ENCODE measurements around the gene SIRT2. TPM values are rescaled to one million over a fixed set of nuclear protein-coding genes. Genes with fewer than 3 reads are reported as not detected.

SIRT2 gene
- total and polyA plus RNA-seq, 2 of the 13 experiments (the other 11 are each of a cell fraction or from before 2014, with no cell fraction given) = 22.3 to 26.1 TPM

GRCh38 chr19:38931521-38931793 is 32.0 kb upstream of the SIRT2 start (continued):
- TF ChIP-seq TIGD3 (CRISPR knock-in tag; IDR thresholded peaks at IDR 0.05; ENCODE audit: borderline replicate concordance) (no peak), ZNF430 (CRISPR knock-in tag; IDR thresholded peaks at IDR 0.05) (no peak)

- in situ Hi-C loops (cut with HindIII; ENCODE audit: extremely low pct_ligation_motif_present, low pct_unique_long_range_greater_than_20kb) = no loop called here
- intact Hi-C loops (cut with micrococcal nuclease; ENCODE audit: unreplicated experiment) = loop anchor here (5.0 kb wide), 2 partner anchors 199 to 274 kb away; no protein-coding TSS in a partner anchor
- H3K4me3 ChIP-seq (replicated peaks in 1 of 3; ENCODE audit: insufficient read depth in 1 of 3, low read depth in 2 of 3, low read length in 3 of 3) = peak within 1 kb of the TSS; percentile 77 to 84 (median 81)
- no peaks in the 10 kb centered on the region for H3K27me3 ChIP-seq (ENCODE audit: control insufficient read depth in 1 of 2, insufficient read depth in 2 of 2, low read length in 2 of 2)
- H3K4me2 ChIP-seq (ENCODE audit: low read depth, low read length) = peak within 1 kb of the TSS; percentile 91
- POLR2A ChIA-PET = interaction anchor here (0.6 to 2.9 kb wide), 28 partner anchors 9 to 557 kb away, joined by 3 to 24 read pairs (median 6); partner anchors contain the start of genes ACTN4, CAPN12, ECH1 and EIF3K
- H3K27ac ChIP-seq (ENCODE audit: extremely low read length, insufficient read depth, low read length) = peak within 1 kb of the TSS; percentile 91
- CTCF ChIA-PET (ENCODE audit: low intra/inter-chr PET ratio, low total read pairs) = interaction anchor here (0.6 to 1.2 kb wide), 2 partner anchors 22 to 283 kb away, joined by 3 to 4 read pairs; partner anchors contain the start of gene ACTN4
- TSS peak; percentile 88 for BruUV-seq (replicated peaks)
- 0% methylated on average over 13 of the region's 40 CpGs for WGBS (ENCODE audit: low lambda C conversion rate)
- FAIRE-seq (peak; percentile 95), ATAC-seq (peak; percentile 97), DNase-seq (ENCODE audit: low spot score) (peak; percentile 98)
- peak within 1 kb of the TSS; percentile 88 for H3K9ac ChIP-seq (ENCODE audit: insufficient read depth, low read depth, low read length)
- peaks cover 31% of the 10 kb centered on the region for H3K79me2 ChIP-seq (ENCODE audit: insufficient read depth, low read length)
- peaks cover 3 to 4% of the 10 kb centered on the region in 2 experiments; a peak in 4 of 5 replicates for H3K36me3 ChIP-seq (replicated peaks in 1 of 2; ENCODE audit: control insufficient read depth in 1 of 2, insufficient read depth in 2 of 2, low read length in 2 of 2)
- H4K20me1 ChIP-seq (ENCODE audit: insufficient read depth, low read length) = no peaks in the 10 kb centered on the region; the same call in 1 of the 2 replicates
- H3K4me1 ChIP-seq (ENCODE audit: insufficient read depth, low read length) = peaks cover 50% of the 10 kb centered on the region
- H3K9me3 ChIP-seq (ENCODE audit: low read length) = 0 out of 2 replicates have a peak, but pooled peaks cover 5% of the 10 kb centered on the region
- H2AFZ ChIP-seq (ENCODE audit: low read length) = peak within 1 kb of the TSS; percentile 64
- no peak for TF ChIP-seq ZNF343 (CRISPR knock-in tag; IDR thresholded peaks at IDR 0.05)
- no peak for TF ChIP-seq SRY (CRISPR knock-in tag; IDR thresholded peaks at IDR 0.05)
- 0 out of 2 replicates have a peak, but pooled peaks have one; percentile 53 for TF ChIP-seq ZNF510 (CRISPR knock-in tag; IDR thresholded peaks at IDR 0.05; ENCODE audit: low read depth)
- TF ChIP-seq MTA1 (CRISPR knock-in tag; IDR thresholded peaks at IDR 0.05; ENCODE audit: borderline replicate concordance) = no peak
- peak; percentile 10; the same call in 1 of the 2 replicates for TF ChIP-seq ZNF772 (CRISPR knock-in tag; IDR thresholded peaks at IDR 0.05)
- TF ChIP-seq TARDBP (CRISPR knock-in tag; IDR thresholded peaks at IDR 0.05) = no peak
- peak; percentile 95 for TF ChIP-seq NFYB (CRISPR knock-in tag; IDR thresholded peaks at IDR 0.05)
- no peak for TF ChIP-seq NCOA5 (CRISPR knock-in tag; IDR thresholded peaks at IDR 0.05)
- TF ChIP-seq PHF21A (CRISPR knock-in tag; IDR thresholded peaks at IDR 0.05) = peak; percentile 65; the same call in 1 of the 2 replicates
- TF ChIP-seq POLR2G (IDR thresholded peaks at IDR 0.05; ENCODE audit: low read depth, low read length) = peak; percentile 94
- peak; percentile 92 for TF ChIP-seq ATF1 (CRISPR knock-in tag; IDR thresholded peaks at IDR 0.05)
- TF ChIP-seq RERE (CRISPR knock-in tag; IDR thresholded peaks at IDR 0.05; ENCODE audit: low read depth) = no peak
Measured at GRCh38 chr19:38930776-38931520, 31.5 kb upstream of the SIRT2 start, which contains the start of gene MRPS12. TSS of gene MRPS12 (plus strand) at chr19:38930944. CDS start at chr19:38931295, 351 bp downstream.

Data from HepG2 (cell line).